ENCODE measurements around the gene ZBTB2.
"Not testable (repeated sequence)": the region's sequence is repeated elsewhere in the genome, so short reads cannot be mapped to it uniquely, and the experiment has no call there.

ZBTB2 gene

DNA sequence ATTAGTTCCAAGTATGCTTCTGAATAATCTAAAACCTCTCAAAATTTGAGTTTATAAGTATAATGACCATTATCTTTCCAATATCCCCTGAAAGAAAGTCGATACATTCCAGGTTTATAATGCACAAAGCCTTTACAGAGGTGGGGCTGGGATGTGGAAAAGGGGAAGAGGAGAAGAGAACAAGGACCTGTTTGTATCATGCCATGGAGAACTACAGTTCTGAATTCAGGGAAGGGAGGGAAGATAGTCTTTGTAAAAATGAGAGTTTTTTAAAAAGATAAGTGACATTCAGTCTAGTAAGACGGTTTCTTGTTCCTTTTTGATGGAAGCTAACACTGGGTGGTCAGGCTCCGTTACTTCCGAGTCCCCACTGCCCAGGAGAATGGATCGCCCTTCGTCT is 26.1 kb downstream of the ZBTB2 start:
- DNase-seq: no peak

DNA sequence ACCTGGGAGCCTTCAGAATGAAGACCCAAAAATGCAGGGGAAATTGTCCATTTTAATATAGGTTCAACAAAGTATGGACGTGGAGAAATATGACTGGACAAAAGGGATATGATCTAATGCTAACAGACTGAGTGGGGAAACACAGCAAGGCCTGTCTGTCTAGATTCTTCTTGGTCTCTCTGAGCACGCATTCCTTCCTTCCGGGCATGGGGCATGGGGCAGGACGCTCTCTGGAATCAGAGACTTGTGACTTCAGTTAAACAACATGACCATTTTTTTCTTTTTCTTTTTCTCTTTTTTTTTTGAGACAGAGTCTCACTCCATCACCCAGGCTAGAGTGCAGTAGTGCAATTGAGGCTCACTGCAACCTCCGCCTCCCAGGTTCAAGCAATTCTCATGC is 31.9 kb downstream of the ZBTB2 start:
- DNase-seq: no peak

- DNase-seq: no peak
Measured at GRCh38 chr6:151358475-151358874, 32.9 kb downstream of the ZBTB2 start.

GRCh38 chr6:151357758-151358436 is 33.5 kb downstream of the ZBTB2 start:
- no peak for DNase-seq

DNA sequence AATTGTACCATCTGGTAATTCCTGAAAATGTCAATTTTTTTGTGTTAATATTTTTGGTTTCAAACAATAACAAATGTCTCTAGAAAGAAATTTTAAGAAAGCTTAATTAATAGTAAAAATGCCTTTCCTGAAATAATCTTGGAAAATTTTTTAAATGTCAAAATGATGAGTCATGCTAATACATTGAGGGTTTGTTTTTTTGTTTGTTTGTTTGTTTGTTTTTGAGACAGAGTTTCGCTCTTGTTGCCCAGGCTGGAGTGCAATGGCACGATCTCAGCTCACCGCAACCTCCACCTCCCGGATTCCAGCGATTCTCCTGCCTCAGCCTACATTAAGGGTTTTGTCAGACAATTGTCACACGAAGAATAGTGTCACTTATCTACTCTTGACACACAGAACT is 34.4 kb downstream of the ZBTB2 start:
- not testable (repeated sequence) for DNase-seq

DNA sequence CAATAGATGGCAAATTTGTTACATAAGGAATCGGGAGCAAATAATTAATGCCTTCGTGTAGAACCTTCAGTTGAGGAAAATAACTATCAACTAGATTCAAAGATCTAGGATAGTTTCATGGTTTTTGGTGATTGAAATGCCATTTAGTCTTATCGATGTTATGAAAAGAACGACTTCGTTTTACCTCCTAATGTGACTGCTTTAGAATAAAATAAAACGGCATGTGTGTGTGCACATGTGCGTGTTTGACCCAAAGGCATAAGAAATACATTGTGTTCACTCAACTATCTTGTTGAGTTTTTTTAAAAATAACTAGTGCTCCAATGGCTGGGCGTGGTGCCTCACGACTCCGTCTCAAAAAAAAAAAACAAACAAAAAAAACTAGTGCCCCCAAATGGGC is 37.6 kb downstream of the ZBTB2 start:
- no peak for DNase-seq

GRCh38 chr6:151352410-151353396 is 38.7 kb downstream of the ZBTB2 start:
- no peak for DNase-seq

GRCh38 chr6:151351731-151352130 is 39.6 kb downstream of the ZBTB2 start:
- DNase-seq: no peak

DNA sequence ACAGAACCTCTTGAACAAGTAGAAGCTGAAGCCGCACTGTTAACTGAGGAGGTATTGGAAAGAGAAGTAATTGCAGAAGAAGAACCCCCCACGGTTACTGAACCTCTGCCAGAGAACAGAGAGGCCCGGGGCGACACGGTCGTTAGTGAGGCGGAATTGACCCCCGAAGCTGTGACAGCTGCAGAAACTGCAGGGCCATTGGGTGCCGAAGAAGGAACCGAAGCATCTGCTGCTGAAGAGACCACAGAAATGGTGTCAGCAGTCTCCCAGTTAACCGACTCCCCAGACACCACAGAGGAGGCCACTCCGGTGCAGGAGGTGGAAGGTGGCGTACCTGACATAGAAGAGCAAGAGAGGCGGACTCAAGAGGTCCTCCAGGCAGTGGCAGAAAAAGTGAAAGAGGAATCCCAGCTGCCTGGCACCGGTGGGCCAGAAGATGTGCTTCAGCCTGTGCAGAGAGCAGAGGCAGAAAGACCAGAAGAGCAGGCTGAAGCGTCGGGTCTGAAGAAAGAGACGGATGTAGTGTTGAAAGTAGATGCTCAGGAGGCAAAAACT is 40.1 kb downstream of the ZBTB2 start:
- DNase-seq: no peak

GRCh38 chr6:151350442-151351145 is 40.8 kb downstream of the ZBTB2 start:
- DNase-seq: no peak

DNA sequence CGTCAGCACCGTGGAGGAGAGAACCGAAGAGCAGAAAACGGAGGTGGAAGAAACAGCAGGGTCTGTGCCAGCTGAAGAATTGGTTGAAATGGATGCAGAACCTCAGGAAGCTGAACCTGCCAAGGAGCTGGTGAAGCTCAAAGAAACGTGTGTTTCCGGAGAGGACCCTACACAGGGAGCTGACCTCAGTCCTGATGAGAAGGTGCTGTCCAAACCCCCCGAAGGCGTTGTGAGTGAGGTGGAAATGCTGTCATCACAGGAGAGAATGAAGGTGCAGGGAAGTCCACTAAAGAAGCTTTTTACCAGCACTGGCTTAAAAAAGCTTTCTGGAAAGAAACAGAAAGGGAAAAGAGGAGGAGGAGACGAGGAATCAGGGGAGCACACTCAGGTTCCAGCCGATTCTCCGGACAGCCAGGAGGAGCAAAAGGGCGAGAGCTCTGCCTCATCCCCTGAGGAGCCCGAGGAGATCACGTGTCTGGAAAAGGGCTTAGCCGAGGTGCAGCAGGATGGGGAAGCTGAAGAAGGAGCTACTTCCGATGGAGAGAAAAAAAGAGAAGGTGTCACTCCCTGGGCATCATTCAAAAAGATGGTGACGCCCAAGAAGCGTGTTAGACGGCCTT is 41.6 kb downstream of the ZBTB2 start:
- no peak for DNase-seq

DNA sequence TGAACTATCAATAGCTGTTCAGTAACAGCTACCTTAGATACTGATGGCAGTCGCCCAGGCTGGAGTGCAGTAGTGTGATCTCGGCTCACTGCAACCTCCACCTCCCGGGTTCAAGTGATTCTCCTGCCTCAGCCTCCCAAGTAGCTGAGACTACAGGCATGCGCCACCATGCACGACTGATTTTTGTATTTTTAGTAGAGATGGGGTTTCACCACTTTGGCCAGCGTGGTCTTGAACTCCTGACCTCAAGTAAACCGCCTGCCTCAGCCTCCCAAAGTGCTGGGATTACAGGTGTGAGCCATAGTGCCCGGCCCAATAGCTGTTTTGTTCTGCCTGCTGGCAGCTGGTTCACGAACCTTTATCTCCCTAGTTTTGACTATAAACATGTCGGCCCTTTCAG is 48.6 kb downstream of the ZBTB2 start:
- not testable (repeated sequence) for DNase-seq

- DNase-seq: no peak
Measured at GRCh38 chr6:151341476-151342195, 49.7 kb downstream of the ZBTB2 start.

DNA sequence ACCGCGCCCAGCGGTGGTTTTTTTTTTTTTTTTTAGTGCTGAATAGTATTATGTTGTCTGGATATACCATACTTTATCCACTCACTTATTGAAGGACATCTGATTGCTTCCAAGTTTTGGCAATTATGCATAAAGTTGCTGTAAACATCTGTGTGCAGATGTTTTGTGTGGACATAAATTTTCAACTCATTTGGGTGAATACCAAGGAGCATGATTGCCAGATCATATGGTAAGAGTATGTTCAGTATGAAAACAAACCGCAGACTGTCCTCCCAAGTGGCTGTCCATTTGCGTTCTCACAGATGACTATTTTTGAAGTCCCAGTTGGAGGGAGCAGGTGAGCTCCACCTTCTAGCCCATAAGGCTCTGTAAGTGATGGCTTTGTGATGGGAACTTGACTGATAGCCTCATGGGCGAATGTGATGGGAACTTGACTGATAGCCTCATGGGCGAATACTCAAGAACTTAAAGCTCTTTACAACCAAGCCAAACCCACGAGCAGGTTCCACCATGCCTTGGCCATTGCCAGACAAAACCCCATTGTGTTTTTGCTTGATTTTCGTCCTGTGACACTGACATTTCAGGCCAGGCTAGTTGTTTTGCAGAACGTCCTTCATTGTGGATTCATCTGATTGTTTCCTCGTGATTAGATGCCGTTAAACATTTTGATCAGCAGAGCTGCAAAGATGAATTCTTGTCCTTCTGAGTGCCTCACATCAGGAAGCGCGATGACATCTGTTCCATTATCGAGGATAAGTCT is 51.0 kb downstream of the ZBTB2 start:
- DNase-seq: no peak

GRCh38 chr6:151339369-151339768 is 52.0 kb downstream of the ZBTB2 start:
- no peak for DNase-seq

DNA sequence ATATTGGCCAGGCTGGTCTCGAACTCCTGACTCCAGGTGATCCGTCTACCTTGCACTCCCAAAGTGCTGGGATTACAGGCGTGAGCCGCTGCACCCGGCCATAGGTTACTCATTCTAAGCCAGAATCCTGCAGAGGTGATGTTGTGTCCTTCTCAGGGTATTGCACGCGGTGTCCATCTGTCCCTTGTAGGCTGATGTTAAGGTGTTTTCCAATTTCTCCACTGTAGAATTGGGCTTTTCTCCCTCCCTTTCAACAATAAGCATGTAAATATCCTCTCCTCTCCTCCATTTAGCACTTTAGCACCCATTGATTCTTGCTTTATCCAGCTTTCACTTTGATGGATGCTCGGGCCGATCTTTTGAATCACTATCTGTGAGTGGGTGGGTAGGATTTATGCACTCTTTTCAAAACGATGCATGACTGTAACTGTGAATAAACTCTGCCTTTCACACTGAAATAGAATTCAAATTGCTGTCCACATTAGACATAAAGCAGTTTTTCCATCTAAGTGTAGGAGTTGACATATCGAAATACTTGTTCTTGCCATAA is 52.6 kb downstream of the ZBTB2 start:
- no peak for DNase-seq

- no peak for DNase-seq
Measured at GRCh38 chr6:151335930-151336329, 55.4 kb downstream of the ZBTB2 start.

DNA sequence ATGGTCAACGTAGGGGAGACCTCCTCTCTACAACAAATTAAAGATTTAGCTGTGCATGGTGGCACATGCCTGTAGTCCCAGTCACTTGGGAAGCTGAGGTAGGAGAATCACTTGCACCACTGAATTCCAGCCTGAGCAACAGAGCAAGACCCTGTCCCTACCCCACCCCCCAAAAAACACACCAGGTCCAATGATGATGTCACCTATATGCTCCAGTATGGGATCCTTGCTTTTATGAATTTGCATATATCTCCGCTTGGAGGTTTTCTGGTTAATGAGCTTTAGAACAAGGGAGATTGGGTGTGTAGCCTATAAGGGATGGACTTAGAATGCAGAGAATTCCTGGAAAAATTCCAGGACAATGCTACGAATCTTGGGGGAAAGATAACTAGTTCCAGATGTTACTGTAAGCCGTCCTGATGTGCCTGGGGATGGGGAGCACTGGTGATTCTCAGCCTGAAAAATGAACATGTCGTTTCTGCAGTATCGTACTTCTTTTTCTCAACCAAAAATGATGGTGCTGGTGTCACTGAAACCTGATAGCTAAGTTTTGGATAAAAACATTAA is 61.1 kb downstream of the ZBTB2 start:
- DNase-seq: no peak

DNA sequence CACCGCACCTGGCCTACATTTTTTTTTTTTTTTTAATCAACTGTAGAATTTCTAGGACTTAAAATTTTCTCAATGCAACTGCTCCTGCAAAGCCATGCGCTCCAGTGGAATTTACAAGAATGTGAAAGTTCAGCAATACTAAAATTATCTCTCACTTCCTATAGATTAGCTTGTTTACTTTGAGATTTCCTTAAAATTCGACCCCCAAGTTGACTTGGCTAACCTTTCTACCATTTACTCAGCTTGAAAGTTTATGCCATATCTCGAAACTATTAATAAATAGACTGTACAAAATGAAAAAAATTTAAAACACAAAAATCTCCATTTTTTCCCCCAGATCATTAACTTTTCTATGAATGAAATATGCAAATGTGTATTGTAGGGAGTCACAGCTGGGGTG is 64.3 kb downstream of the ZBTB2 start:
- DNase-seq: no peak

- no peak for DNase-seq
Measured at GRCh38 chr6:151326116-151326825, 65.1 kb downstream of the ZBTB2 start.
